ENCODE measurements around the gene F2RL3.

Gene F2RL3

DNA sequence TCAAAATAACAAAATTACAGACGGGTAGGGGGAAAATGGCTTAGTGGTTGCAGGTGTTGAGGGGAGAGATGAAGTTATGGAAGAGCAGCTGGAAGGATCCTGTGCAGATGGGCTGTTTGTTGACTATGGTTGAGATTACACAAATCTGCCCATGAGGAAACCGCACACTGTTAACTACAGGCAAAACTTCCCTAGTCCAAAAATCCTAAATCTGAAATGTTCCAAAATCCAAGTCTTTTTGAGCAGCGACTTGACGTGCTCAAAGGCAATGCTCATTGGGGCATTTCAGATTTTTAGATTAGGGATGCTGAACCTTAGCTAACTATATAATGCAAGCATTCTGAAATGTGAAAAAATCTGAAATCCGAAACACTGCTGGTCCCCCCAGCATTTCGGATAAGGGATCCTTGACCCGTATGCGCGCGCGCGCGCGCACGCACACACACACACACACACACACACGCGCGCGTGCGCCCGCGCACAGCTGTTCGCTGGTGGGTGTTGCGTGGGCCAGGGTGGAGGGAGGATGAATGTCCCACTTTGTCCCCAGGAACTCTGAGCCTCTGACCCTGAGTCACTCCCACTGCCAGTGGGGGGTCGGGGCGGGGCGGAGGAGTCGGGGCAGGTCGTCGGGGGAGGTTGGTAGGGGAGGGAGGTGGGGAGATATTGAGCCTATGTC lies 6.8 kb downstream of the F2RL3 start:
- DNase-seq (ENCODE audit: low spot score), result no peak

GRCh38 chr19:16896146-16897028 lies 7.6 kb downstream of the F2RL3 start:
- no peak for DNase-seq (ENCODE audit: low spot score)

DNA sequence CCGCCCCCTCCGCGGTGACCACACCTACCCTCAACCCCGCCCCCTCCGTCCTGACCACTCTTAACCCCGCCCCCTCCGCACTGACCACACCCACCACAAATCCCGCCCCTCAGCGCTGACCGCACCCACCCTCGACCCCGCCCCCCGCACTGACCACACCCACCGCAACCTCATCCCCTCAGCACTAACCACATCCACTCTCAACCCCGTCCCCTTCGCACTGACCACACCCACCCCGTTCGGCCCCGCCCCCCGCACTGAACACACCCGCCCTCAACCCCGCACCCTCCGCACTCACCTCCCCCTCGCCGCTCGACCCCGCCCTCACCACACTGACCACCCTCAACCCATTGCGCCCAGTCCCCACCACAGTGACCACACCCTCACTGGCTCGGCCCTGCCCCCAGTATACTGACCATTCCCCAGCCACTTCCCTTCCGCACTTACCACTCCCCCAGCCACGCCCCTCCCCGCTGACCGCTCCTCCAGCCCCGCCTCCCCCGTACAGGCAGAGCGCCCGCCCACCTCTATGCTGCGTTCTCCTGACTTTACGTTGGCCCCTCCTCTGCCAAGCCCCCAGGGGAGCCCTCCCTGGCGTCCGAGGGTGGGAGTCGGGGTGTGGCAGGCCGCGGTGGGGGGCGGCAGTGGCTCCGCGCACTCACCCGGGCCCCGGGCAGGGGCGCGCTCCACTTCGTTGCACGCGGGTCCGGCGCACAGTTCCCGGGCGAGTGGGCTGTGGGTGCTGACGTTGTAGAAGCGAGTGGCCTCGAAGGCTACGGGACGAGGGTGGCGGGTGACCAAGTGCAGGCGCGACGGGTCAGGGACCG lies 8.4 kb downstream of the F2RL3 start:
- DNase-seq (ENCODE audit: low spot score), result peak; percentile 92

DNA sequence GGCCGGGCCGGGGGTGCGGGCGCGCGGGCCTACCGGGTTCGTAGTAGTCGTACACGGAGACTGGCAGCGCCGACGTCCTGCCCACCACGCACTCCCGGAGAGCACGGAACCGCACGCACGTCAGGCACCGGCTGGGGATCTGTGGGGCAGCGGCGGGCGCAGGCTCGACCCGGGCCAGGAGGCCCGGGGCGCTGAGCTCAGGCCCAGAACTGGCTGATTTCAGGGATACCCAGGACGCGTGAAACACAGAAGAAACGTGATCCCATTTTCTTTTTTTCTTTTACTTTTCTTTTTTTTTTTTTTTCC lies 9.0 kb downstream of the F2RL3 start:
- DNase-seq (ENCODE audit: low spot score), result no peak

DNA sequence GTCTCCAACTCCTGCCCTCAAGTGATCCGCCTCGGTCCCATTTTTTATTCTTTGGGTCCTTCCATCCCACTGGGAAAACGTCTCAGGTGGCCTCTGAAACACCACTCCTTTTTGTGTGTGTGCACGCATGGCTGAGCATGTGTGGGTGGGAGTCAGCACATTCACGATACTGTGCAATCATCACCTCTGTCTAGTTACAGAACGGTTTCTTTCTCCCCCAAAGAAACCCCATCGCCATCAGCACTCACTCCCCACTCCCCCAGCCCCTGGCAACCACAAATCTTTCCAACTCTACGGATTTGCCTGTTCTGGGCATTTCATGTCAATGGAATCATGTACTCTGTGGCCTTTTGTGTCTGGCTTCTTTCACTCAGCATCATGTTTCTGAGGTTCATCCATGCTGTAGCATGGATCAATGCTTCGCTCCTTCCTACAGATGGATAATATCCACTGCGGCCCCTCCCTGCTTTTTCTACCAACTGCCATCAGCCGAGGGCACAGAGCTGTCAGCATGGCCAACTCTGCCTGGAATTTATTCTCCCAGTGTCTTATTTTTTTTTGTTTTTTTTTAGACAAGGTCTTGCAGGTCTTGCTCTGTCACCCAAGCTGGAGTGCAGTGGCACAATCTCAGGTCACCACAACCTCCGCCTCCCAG lies 9.7 kb downstream of the F2RL3 start:
- DNase-seq (ENCODE audit: low spot score), result no peak

GRCh38 chr19:16899566-16900075 lies 10.8 kb downstream of the F2RL3 start:
- DNase-seq (ENCODE audit: low spot score), result no peak

- DNase-seq (ENCODE audit: low spot score), result no peak
Observed at GRCh38 chr19:16901491-16902175, 12.8 kb downstream of the F2RL3 start.

GRCh38 chr19:16902545-16902944 lies 13.7 kb downstream of the F2RL3 start:
- DNase-seq (ENCODE audit: low spot score), result no peak

DNA sequence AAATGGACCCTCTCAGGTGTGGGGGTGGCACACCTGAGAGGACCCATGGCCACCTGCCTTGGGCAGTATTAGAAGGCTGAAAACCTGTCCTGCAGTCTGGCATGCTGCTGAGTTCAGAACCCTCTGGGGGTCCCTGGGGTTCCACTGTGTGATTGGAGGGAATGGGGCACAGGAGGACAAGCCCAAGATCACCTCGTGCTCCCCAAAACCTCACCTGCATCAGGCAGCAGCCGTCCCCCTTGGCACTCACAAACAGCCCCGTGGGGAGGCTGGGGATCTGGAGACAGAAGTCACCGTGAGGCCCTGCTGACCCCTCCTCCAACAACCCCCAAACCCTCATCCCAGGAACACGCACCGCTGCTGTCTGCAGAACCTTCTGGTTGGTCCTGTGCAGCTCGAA lies 14.5 kb downstream of the F2RL3 start:
- no peak for DNase-seq (ENCODE audit: low spot score)

GRCh38 chr19:16904599-16904998 lies 15.8 kb downstream of the F2RL3 start:
- no peak for DNase-seq (ENCODE audit: low spot score)

DNA sequence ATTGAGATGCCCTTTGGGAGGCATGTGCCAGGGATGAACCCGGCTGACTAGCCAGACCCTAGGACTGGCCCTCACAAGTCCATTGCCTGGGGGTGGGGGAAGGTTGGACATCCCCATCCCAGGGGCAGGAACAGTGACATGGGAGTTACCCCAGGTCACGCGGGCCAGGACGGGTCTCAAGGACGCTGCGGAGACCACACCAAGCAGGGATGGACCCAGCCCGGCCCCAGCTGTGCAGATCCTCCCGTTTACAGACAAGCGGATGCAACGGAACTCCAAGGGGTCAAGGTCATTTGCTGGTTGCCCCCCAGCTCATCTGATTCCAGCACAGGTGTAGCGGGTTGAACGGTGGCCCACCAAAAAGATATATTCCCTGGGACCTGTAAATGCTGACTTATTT lies 20.0 kb downstream of the F2RL3 start:
- DNase-seq (ENCODE audit: low spot score), result no peak

DNA sequence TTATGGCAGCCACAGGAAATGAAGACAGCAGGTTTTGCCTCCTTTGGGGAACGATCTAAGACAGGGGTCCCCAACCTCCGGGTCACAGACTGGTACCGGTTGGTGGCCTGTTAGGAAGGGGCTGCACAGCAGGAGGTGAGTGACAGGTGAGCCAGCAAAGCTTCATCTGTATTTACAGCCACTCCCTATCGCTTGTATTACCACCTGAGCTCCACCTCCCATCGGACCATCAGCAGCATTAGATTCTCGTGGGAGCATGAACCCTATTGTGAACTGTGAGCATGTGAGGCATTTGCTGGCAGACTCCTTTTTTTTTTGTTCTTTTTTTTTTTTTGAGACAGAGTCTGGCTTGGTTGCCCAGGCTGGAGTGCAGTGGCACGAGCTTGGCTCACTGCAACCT lies 22.2 kb downstream of the F2RL3 start:
- no peak for DNase-seq (ENCODE audit: low spot score)

GRCh38 chr19:16912780-16913179 lies 24.0 kb downstream of the F2RL3 start:
- DNase-seq (ENCODE audit: low spot score), result no peak

DNA sequence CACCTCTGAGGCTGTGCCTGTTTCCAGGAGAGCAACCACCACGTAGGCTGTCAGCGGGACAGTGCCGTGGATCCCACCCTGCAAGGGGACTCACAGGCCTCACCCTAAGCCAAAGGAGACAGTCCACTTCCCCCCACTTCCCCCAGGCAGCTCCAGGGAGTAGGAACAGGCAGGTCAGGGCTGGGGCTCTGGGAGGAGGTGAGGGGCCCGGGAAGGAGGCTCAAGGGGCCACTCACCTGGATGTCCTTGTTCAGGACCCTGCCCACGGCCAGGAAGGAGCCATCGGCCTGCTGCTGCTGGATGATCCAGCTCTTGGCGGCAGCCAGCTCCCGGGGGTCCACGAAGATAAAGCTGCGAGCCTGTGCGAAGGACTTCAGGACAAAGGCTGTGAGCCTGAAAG lies 25.6 kb downstream of the F2RL3 start:
- no peak for DNase-seq (ENCODE audit: low spot score)

- DNase-seq (ENCODE audit: low spot score), result no peak
Observed at GRCh38 chr19:16915135-16915534, 26.3 kb downstream of the F2RL3 start.

GRCh38 chr19:16915734-16916133 lies 26.9 kb downstream of the F2RL3 start:
- DNase-seq (ENCODE audit: low spot score), result no peak

DNA sequence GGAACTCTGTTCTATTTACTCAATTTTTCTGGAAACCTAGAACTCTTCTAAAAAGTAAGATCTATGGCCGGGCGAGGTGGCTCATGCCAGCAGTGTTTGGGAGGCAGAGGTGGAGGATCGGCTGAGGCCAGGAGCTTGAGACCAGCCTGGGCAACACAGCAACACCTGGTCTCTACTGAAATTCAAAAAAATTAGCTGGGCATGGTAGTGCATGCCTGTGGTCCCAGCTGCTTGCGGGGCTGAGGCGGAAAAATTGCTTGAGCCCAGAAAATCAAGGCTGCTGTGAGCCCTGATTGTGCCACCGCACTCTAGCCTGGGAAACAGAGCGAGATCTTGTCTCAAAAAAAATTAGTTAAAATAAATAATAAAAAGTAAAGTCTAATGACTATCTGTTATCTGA lies 28.6 kb downstream of the F2RL3 start:
- no peak for DNase-seq (ENCODE audit: low spot score)

- no peak for DNase-seq (ENCODE audit: low spot score)
Observed at GRCh38 chr19:16919496-16919895, 30.7 kb downstream of the F2RL3 start.

GRCh38 chr19:16920816-16921529 lies 32.2 kb downstream of the F2RL3 start:
- no peak for DNase-seq (ENCODE audit: low spot score)

GRCh38 chr19:16921766-16922591 lies 33.2 kb downstream of the F2RL3 start:
- DNase-seq (ENCODE audit: low spot score), result no peak
